NCI-H345 (cell line): ENCODE measurements around the gene ZNF384.

Experiments
- DNase-seq: peaks from one replicate; lab custom pipeline; 2025; lab: John Stamatoyannopoulos, UW

The ZNF384 gene

DNA sequence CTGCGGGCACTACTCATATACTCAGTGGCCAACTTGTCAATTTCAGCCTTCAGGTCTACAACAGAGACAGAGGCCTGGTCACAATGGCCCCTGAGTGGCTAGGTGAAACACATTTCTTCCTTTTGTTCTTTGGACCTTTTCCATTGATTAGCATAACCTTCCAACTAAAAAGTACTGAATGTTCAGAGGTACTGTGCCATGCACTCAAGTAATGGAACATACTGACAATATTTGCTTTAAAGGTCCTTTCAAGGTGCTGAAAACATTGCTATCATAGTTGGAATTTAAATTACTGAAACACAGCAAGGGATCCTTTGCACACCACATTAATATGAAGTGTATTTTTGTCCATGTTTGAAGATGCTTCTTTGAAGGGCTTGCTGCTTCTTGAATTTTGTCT, 35.8 kb downstream of the ZNF384 start:
- DNase-seq = no peak

DNA sequence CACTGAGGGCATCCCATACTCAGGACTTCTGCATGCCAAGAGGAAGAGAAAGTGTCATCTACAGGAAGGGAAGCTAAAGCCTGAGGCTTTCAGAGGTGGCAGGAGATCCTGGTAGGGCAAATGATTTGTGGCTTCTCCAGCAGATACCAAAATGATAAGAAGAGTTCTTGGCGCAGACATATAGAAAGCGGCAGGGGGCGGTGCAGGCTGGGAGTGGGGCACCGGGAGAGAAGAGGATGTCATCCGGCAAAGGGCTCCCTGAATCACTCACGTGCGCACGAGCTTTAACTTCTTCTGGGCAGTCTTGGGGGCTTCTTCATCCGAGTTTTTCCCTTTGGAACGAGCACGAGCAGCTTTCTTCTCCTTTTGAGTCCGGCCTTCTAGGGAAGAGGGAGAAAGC, 36.8 kb downstream of the ZNF384 start:
- no peak for DNase-seq

DNA sequence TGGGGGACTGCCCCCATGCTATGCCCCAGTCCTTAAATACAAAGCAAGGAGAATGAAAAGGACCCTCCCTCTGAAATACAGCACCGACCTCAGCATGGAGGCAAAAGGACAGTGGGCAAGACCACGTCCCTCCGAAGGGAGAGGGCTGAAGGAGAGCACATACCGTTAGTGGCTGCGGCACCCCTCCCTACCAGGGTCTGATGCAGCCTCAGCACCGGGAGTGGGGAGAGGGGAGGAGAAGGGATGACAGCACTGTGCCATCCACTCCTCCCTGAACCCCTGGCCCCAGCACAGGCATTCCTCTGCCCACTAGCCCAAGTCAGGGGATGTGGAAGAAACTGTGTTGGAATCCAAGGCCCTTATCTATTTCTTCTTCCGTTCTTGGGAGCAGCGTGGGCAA, 38.3 kb downstream of the ZNF384 start:
- no peak for DNase-seq

DNA sequence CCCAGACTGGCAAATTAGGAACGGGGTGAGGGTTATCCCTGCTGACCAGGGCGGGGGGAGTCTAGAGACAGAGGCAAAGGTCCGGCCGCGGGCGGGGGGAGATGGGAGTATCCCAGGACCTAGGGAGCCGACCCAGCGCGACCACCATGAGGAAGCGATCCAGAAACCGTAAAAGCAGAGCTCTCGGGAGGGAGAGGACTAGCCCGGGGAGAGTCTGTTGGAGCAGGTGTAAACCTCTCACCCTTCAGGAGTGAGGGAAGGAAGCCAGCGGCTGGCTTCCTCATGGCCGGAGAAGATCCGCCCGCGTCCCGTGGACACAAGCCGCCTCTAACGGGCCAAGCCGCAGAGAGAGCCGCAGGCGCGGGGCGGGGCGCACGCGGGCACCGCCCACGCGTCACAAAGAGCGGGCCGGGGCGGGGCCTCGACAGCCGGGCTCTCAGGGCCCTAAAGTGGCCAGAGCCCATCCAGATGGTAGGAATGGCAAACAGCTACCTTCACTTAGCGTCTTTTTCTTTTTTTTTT, 42.0 kb downstream of the ZNF384 start, which contains the start of gene ACRBP:
TSS of gene ACRBP (minus strand) at position 350 of the 522 bp plus-strand sequence. CDS start at position 284, 66 bp downstream.
- no peak for DNase-seq

DNA sequence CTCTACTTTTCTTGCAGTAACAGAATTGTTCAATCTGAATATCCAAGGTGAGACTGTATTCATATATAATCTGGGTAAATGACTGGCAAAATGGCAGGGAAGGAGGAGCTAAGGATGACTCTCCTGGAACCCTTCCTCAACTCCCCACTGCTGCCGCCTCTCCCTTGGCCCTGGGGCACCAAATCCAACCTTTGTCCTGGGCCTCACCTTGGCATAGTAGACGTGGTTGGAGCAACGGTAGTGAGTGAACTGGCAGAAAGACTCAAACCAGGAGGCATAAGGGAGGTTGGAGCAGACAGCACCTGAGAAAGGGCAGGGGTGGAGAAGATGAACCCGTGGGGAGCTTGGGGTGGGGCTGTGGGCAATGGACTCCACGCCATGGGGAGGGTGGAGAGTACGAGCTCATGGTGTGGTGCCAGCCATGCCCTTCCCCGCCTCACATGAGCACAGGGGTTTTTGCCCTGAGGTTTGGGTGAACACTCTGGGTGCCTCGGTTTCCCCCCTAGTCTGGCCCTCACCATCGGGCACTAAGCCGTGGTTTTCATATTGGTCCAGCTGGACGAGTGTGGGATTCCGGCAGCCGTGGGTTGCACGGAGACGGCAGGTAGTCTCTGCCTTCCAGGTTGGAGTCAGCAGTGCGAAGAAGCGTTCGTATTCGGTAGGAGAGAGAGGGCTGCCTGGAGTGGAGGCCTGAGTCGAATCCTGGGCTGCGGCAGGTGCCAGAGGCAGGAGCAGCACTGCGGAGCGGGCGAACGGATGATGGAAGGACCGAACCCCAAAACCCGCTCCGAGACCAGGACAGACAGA, 42.7 kb downstream of the ZNF384 start:
- no peak for DNase-seq

DNA sequence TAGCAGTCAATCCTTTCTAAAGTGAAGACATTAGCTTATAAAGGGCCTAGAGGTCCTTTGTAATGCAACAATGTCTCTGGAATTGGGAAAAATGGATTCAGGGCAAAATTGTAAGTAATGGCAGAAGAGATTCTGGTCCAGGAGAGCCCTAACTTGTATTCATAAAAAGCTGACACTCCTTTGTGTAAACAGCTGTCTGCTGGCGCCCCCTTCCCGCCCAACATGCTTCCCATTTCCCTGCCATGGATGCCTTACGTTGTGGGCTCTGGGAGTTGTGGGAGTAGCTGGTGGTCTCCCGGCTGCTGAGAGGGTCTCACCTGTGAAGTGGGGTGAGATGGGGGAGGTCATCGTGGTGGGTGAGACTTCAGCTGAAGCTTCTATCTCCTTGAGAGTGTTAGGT, 44.3 kb downstream of the ZNF384 start:
- DNase-seq = no peak

DNA sequence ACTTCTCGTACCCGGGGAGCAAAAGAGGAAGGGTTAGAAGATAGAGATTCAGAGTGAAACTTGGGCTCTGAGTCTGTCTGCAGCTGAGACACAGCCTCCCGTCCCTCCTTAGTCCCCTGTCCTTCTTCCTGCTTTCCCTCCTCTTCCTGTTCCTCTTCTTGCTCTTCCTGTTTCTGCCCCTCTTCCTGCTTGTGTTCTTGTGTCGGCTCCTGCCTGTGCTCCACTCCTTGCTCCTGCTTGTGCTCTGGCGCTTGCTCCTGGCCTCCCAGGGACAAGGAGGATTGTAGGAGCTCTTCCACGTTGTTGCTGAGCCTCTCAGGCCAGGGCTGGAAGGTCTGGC, 44.9 kb downstream of the ZNF384 start:
- no peak for DNase-seq

DNA sequence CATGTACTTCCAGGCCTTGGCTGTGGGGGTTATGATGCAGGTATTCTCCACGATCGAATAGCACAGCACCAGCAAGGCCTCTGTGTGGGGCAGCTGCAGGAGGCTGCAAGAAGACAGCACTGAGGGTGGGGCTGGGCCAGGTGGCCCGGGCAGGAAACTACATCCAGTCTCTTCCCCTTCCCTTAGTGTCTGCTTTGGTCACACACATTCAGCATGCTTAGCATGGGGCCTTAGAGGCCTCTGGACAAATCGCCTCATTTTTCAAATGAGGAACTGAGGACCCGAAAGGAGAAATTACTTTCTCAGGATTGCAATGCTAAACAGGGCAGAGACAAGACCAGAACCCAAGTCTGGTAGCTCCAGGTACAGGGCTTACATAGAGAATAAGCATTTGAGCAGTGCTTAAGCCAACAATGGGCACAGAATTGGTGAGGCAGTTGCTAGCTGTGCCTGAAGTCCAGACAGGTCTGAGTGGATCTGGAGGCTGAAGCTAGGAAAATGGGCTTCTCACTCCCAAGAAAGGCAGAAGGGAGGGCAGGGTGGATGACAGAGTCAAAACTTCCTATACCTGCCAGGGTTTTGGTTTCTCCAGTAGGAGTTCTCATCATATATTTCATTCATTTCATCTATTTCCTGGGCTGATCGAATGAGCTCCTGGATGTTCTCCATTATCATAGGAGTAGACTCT, 45.5 kb downstream of the ZNF384 start:
- DNase-seq = no peak

DNA sequence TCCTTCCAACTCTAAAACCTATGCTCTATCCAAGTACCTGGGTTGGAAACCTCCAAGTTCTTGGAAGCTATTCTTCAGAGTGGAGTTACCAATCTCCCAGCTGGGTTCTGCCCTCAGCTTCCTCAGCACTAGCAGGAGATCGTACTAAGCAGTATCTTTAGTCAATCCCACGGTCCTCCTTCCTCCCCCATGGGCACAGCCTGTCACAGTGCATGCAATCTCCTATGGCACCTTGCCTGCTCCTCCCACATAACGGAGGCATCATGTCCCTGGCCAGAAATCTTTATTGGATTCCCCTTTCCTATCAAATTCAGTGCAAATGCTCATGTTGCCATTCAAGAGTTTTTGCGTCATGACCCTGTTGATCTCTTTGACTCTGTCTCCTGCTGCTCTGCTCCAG, 48.0 kb downstream of the ZNF384 start:
- no peak for DNase-seq

DNA sequence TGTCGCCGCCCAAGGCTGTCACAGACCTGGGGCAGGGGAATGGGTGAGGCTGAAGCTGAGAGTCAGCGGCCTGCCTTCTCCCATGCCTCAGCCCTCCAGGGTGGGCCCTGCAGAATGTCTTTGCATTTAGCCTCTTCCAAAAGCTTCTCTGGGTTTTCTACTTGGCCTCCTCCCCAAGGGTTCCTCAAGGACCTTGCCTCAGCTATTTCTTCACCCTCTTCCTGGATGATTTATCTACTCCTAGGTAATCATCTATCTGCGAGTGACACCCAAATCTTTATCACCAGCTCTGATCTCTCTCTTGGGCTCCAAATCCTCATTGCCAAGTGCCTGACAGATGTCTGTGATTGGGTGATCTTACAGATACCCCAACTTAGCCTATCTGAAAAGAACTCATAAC, 48.7 kb downstream of the ZNF384 start:
- no peak for DNase-seq

DNA sequence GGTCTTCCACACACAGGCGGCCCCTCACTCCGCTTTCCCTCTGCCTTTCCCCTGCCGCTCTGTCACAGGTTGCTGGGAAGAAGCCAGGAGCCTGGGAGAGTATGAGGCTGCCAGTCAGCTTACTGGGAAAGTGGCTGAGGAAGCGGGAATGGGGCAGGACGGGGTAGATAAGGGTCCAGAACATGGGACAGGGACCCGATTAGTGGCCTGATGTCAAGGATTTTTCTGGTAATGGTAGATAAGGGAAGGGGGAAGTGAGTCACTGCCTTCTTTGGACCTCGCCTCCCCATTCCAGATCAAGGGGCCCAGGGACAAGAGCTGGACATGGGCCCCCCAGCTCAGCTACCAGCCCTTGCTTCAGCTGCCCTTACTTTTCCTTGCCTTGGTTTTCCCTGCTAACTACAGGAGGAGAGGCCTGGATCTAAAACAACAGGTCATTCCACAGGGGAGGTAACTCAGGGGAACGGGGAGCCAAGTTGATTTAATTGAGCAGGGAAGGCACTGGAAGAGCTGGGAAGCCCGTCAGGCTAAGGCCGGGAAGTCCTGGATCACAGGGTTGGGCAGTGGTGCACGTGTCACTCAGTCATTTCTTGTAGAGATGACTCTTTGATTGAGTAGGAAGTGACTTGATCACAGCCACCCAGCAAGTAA, 49.9 kb downstream of the ZNF384 start:
- DNase-seq = no peak

DNA sequence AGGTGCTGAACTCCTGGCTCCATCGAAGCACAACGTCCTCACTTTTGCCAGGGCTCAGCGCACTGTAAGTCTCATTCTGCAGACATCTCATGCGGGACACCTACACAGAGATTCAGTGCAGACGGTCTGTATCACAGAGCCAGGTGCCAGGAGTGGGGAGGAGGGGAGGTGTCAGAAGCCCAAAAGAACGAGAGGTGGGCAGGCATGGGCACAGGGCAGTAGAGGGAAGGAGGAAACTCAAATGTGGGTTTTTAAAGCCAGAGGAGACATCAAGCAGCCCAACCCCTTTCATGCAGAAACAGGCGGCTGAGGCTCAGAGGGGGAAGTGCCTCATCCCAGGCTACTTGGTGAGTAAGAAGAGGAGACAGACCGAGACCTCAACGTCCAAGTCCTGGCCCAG, 50.9 kb downstream of the ZNF384 start:
- no peak for DNase-seq

DNA sequence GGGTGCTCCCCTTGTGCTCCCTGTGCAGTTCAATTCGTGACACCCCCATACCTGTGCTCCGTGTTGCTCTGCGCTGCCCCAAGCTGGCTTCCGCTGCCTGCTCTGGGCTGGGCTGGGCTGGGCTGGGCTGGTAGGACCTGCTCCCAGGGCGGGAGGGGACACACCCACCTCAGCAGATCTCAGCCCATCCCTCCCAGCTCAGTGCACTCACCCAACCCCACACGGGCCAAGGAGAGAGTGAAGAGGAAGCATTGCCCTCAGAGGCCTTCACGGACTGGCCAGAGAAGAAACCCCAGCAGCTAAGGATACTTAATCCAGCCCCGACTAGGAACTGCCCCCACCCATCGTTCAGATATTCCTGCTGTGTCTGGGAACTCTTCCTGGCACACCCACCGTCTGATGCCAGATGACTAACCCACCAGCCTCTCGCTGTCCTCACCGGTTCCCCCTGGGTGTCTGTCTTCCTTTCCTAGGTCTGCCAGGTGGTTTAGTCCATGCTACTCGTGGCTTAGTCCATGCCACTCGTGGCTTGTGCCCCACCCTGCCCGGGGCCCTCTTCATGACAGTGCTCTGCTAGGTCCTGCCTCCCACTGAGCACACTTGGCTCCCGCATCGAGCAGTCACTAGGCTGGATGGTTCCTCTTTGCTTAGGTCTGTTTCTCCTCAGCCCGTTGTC, 53.2 kb downstream of the ZNF384 start, which contains the start of gene LPAR5:
TSS of gene LPAR5 (minus strand) at position 104 of the 676 bp plus-strand sequence. CDS start 14,711 bp downstream, outside the sequence.
- DNase-seq = no peak

DNA sequence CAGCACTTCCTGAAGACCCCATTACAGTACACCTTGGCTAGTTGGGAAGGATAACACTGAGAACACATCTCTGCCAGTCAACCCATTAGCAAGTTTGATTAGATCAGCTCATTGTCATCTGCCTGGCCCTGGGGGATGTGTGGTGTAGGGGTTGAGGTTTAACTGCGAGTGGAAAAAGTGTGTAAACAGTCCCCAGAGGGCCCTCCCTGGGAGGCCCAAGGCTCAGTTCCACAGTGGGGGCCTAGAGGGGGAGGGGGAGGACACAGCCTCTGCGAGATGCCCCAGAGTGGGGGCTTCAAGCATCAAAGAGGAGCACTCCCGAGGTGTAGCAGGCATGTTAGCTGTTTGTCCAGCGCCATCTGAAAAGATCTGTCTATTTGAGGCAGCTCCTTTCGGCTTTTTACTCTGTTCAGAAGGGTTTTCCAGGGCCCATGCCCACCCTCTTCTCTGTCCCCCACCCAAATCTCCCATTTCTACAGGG, 53.8 kb downstream of the ZNF384 start:
- DNase-seq = no peak

DNA sequence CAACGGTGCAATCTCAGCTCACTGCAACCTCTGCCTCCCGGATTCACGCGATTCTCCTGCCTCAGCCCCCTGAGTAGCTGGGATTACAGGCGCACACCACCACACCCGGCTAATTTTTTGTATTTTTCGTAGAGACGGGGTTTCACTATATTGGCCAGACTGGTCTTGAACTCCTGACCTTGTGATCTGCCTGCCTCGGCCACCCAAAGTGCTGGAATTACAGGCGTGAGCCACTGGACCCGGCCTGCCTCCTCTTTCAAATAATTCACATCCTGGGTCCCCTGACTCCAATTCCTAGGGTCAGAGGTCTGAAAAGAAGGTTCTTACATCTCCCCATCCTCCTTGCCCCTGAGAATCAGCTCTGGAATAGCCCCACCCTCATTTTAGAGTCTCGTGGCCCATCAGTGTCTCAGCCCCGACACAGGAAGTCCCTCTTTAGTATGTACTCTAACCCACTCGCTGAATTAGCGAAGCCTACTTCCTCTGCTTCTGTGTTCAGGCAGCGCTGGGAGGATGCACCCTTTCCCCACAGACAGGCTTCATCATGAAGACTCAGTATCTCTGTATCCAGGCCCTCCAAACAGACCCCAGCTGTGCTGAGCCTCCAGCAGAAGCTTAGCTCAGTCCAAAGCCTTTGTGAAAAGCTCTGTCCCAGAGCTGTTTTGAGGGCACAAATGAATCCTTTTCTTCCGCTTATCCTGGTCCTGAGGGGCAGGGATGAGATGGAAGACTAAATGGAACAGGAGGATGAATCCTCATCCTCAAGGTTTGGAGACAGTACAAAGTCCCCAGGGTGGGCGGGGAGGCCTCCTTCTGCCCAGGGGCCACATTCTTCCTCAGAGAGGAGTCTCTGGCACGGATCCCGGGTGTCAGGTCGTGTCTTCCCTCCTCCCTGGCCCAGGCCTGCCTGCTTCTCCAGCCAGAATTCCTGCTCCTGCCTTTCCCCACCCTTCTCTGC, 56.9 kb downstream of the ZNF384 start:
- peak; percentile 11 for DNase-seq

DNA sequence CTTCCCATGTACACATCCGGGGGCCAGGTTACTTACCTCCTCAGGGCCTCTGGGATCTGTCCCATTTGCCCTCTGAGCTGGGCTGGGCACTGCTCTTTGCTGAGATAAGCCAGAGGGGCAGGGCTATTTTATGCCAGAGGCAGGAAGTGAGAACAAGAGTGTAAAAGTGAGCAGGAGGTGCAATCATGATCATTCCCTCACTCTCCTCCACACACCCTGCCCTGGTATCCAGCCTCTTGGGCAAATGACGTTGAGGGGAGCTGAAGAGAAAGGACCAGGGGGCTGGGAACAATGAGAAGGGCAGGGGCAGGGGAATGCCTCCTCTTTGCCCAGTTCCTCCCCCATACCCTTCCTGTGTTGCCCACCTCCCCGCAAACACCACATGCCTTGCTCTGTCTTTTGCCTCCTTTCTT, 57.6 kb downstream of the ZNF384 start:
- no peak for DNase-seq

DNA sequence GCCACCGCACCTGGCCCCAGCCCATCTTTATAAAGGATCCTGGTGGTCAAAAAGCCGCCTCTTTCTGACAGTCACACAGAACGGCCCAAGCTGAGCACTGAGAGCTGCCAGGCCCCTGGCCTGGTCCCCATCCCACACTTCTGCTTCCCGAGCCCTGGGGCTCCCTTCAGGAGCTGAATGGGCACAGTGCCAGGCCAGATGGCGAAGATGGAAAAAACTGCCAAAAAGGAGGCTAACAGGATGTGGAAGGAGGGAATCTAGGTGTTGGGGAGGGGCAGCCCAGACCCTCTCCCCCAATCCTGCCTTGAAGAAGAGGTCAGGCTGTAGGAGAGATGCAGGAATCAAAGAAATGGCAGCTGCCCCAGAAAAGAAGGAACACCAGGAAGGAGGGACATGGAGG, 58.4 kb downstream of the ZNF384 start:
- no peak for DNase-seq

DNA sequence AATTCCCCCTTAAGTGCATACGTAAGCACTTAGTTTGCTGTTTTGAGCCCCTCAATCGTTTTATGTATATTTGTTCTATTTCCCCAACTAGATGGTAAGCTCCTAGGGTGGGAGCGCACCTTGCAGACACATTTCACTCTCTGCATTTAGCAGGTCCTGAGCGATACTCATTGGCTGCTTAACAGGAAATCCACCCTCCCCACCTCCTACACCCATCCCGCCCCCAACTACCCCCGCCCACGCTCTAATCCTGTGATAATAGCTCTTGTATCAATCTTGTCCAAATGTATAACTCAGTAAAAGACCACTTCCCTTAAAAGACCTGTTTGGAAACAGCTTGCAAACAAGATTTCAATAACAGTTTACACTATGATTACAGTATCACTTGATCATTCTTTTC, 61.6 kb downstream of the ZNF384 start:
- peak; percentile 27 for DNase-seq

DNA sequence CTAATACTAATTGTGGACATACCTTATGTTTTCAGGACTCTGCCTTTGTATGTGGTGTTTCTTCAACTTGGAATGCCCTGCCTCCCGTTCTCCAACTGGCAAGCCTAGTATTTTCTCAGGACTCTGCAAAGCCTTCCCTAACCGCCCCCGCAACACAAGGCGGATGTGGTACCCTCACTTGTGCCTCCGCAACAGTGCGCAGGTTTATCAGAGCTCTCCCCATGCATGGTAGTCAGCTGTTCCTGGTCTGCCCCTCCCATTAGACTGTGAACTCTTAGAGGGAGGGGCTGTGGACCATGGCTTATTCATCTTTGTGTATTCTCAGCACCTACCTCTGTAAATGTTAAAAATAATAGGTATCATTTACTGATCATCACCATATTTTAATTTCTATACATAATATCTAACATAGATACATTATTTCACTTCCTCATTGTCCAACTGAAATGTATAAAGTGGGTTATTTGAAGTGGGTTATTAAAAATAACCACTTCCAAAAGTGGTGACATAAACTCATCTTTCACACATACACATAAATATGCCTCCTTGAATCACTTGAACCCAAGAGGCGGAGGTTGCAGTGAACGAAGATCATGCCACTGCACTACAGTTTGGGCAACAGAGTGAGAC, 62.4 kb downstream of the ZNF384 start:
- DNase-seq = no peak

DNA sequence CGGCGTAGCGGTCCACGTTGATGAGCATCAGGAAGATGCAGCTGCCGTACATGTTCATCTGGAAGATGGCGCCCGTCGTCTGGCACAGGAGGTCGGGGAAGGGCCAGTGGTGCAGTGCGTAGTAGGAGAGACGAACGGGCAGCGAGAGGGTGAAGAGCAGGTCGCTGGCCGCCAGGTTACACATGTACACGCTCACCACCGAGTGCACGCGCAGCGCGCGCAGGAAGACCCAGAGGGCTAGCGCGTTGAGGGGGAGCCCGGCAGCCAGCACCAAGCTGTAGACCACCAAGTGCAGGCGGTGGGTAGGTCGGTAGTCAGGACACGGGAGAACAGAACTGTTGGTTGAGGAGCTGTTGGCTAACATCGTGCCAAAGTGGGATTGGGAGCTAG, 68.3 kb downstream of the ZNF384 start:
- DNase-seq = no peak
